Stomach (tissue), 9 donors: ENCODE measurements around the gene ZFR2. TPM values are rescaled to one million over a fixed set of nuclear protein-coding genes. Genes with fewer than 3 reads are reported as not detected.
"Not testable (repeated sequence)": the region's sequence is repeated elsewhere in the genome, so short reads cannot be mapped to it uniquely, and the experiment has no call there.

ENCODE experiments used
- DNase-seq, 2 donors: peaks; one replicate each; pipeline versions ENCODE4 v3.0.0 to v3.0.0-alpha.2; 2013 to 2019
- H3K27ac ChIP-seq, 5 donors: fragments of 200-600 bp in 4 of 5; sonication (generic) in 4 of 5; one replicate each; pipeline ENCODE4 v1.5.1; 2013 to 2019; ENCODE audit warnings: mild to moderate bottlenecking in 1 of 5, moderate library complexity in 1 of 5
- H3K27me3 ChIP-seq, 3 donors: fragments of 200-600 bp; sonication (generic); one replicate each; pipeline ENCODE4 v1.5.1; 2017 to 2019; ENCODE audit warnings: mixed run types in 1 of 3
- H3K36me3 ChIP-seq, 4 donors: fragments of 200-600 bp; sonication (generic); 1 replicate in 3 of 4; 2 replicates in 1 of 4; pipeline ENCODE4 v1.5.1; 2016 to 2019
- H3K4me1 ChIP-seq, 4 donors: fragments of 200-600 bp; sonication (generic); one replicate each; pipeline ENCODE4 v1.5.1; 2016 to 2019
- H3K4me3 ChIP-seq, 4 donors: fragments of 200-600 bp; sonication (generic) in 3 of 4; one replicate each; pipeline ENCODE4 v1.5.1; 2016 to 2019; ENCODE audit warnings: mild to moderate bottlenecking in 1 of 4
- H3K9me3 ChIP-seq, 4 donors: fragments of 200-600 bp; sonication (generic); one replicate each; pipeline ENCODE4 v1.5.1; 2016 to 2019
- EP300 ChIP-seq: sonication (generic); formaldehyde crosslinking; IDR thresholded peaks from one replicate; pipeline ENCODE4 v1.6.1; 2017; ENCODE audit warnings: antibody characterized with exemption
- POLR2A ChIP-seq, 4 donors: fragments of 450-650 bp; IDR thresholded peaks; one replicate each; pipeline ENCODE4 v1.6.1; 2016; ENCODE audit warnings: antibody characterized with exemption in 4 of 4, control low read depth in 2 of 4, mild to moderate bottlenecking in 1 of 4, moderate library complexity in 1 of 4
- POLR2AphosphoS5 ChIP-seq, 3 donors: sonication (generic); formaldehyde crosslinking; IDR thresholded peaks; one replicate each; pipeline ENCODE4 v1.6.1; 2016; ENCODE audit warnings: antibody characterized with exemption in 3 of 3
- WGBS, 5 donors: extraction: QIAGEN DNeasy Blood & Tissue Kit in 3 of 5; methylation state at CpG; one replicate each; pipeline versions ENCODE4 v1.1.5 to v1.1.7; 2013 to 2018; 5-methylcytosine and 5-hydroxymethylcytosine counted together
- intact Hi-C: fragments of 100-400 bp; cut with DNase I; formaldehyde crosslinking; loops from one replicate; pipeline ENCODE4 v1.15.1; 2023; ENCODE audit warnings: low total_unique reads
- polyA plus RNA-seq, 3 donors: library from polyadenylated mRNA; stranded (reverse); fragments of 200-250 nt; gene quantifications; one replicate each; pipeline ENCODE4 v1.2.3, GENCODE V29; 2013
- total RNA-seq, 5 donors: library from RNA; depleted of rRNA; stranded (reverse); fragments of >200 nt; gene quantifications; one replicate each; pipeline versions ENCODE4 v1.1.0 to v1.2.3, GENCODE V29; 2014 to 2016
- TF ChIP-seq, protein P1 (sequence below), 7 experiments: fragments of 450-650 bp in 4 of 7; fragments of 200-600 bp in 3 of 7; sonication (generic) in 3 of 7; IDR thresholded peaks; one replicate each; pipeline ENCODE4 v1.5.1; 2016 to 2019; ENCODE audit warnings: antibody characterized with exemption in 7 of 7, control low read depth in 2 of 7, mild to moderate bottlenecking in 1 of 7
- donor health status: healthy with polysubstance abuse.
- donor health status: Bipolar disorder and iron deficiency.
- donor health status: healthy.

ZFR2 gene
- total and polyA plus RNA-seq, 8 donors: 0.10 to 0.29 TPM; not detected in 6

DNA sequence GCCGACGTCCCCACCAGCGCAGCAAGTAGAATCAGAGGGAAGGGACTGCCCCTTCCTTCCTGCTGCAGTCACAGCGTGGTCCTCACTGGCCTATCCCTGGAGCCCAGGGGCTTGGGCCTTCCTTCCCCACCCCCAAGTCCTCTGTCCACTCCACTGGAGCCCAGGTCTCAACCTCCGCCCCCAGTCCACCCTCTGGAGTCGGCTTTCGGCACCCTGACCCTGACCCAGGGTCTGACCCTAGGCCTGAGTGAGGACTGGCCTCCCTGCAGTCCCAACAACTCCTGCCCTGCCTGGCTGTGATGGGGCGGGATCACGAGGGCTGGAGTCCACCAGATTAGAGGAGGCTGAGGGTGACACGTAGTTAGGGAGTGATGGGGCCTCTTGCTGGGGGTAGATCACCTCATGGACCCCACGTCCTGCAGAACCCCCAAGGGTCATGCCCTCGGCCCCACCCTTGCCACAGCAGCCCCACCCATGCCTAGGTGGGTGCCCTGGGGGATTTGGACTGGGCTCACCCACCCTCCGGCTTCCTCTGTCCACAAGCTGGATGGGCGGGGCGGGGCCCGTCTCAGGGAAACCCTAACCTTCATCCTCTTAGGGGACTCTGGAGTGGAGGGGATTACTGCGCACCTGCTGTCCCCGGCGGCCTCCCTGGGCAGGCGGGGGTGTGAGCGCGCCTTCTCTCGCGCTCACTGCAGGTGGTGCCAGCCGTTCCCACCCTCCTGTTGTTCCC, 100.7 kb downstream of the ZFR2 start:
- Histone ChIP-seq H3K27ac (no peak overlapping the region), H3K4me3 (no peak overlapping the region), H3K9me3 (no peaks in the 10 kb centered on the region), H3K27me3 (no peaks in the 10 kb centered on the region), H3K36me3 (peaks cover 35 to 56% (median 51%) of the 10 kb centered on the region in 4 donors), H3K4me1 (peaks cover 6 to 21% (median 10%) of the 10 kb centered on the region in 4 donors)
- WGBS, 5 donors: 82 to 89% (median 86%) methylated on average over 23 to 25 of the region's 25 CpGs
- intact Hi-C loops: no loop called here
- TF ChIP-seq, protein P1, sequence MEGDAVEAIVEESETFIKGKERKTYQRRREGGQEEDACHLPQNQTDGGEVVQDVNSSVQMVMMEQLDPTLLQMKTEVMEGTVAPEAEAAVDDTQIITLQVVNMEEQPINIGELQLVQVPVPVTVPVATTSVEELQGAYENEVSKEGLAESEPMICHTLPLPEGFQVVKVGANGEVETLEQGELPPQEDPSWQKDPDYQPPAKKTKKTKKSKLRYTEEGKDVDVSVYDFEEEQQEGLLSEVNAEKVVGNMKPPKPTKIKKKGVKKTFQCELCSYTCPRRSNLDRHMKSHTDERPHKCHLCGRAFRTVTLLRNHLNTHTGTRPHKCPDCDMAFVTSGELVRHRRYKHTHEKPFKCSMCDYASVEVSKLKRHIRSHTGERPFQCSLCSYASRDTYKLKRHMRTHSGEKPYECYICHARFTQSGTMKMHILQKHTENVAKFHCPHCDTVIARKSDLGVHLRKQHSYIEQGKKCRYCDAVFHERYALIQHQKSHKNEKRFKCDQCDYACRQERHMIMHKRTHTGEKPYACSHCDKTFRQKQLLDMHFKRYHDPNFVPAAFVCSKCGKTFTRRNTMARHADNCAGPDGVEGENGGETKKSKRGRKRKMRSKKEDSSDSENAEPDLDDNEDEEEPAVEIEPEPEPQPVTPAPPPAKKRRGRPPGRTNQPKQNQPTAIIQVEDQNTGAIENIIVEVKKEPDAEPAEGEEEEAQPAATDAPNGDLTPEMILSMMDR (IDR thresholded peaks at IDR 0.05): no peak
- TF ChIP-seq EP300: no peak
- TF ChIP-seq POLR2A (IDR thresholded peaks at IDR 0.05): no peak
- TF ChIP-seq POLR2AphosphoS5 (IDR thresholded peaks at IDR 0.05): no peak
- DNase-seq: no peak

DNA sequence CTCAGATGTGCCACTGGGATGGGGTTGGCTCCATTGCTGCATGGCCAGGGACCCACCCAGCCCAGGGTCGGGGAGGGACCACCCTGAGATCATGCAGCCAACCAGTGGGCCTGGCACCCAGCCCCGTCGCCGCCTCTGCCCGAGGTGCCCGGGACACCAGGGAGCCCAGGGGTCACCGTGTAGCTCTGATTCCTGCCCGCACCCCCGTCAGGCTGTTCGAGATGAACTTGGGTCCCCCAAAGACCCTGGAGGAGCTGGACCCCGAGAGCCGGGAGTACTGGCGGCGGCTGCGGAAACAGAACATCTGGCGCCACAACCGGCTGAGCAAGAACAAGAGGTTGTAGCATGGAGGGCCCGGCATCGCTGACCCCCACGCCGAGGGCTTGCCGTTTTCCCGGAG, 101.8 kb downstream of the ZFR2 start:
- TF ChIP-seq POLR2A (IDR thresholded peaks at IDR 0.05) (no peak), EP300 (no peak), POLR2AphosphoS5 (IDR thresholded peaks at IDR 0.05) (no peak)
- TF ChIP-seq, protein P1 (IDR thresholded peaks at IDR 0.05): no peak
- no peak for DNase-seq
- intact Hi-C loops: no loop called here
- WGBS, 5 donors: 87 to 96% (median 94%) methylated on average over 14 to 23 of the region's 23 CpGs
- Histone ChIP-seq H3K36me3 (peaks cover 35 to 56% (median 51%) of the 10 kb centered on the region in 4 donors), H3K27me3 (no peaks in the 10 kb centered on the region), H3K4me3 (no peak overlapping the region), H3K4me1 (peaks cover 8 to 27% (median 15%) of the 10 kb centered on the region in 4 donors), H3K9me3 (no peaks in the 10 kb centered on the region), H3K27ac (no peak overlapping the region)

DNA sequence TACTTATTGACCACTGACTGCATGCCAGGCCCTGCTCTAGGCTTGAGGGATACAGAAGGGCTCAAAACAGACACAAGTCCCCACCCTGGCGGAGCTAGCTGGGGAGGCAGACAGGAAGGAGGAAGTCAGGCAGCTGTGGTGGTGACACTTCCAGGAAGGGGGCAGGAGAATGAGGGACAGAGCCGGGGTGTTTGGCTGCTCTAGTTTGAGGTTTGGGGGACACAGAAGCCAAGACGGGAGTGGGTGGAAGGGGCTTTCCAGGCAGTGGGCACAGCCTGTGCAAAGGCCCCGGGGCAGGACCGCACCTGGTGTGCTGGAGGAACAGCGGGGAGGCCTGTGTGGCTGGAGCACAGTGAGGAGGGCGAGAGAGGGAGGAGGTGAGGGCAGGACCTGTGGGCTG, 102.3 kb downstream of the ZFR2 start:
- 81 to 87% (median 84%) methylated on average over 7 of the region's 7 CpGs for WGBS, 5 donors
- Histone ChIP-seq H3K4me1 (peaks cover 12 to 32% (median 20%) of the 10 kb centered on the region in 4 donors), H3K4me3 (no peak overlapping the region), H3K9me3 (no peaks in the 10 kb centered on the region), H3K27me3 (no peaks in the 10 kb centered on the region), H3K36me3 (peaks cover 35 to 56% (median 51%) of the 10 kb centered on the region in 4 donors), H3K27ac (no peak overlapping the region)
- intact Hi-C loops: no loop called here
- no peak for TF ChIP-seq POLR2A (IDR thresholded peaks at IDR 0.05)
- TF ChIP-seq, protein P1 (IDR thresholded peaks at IDR 0.05): no peak
- TF ChIP-seq EP300: no peak
- no peak for TF ChIP-seq POLR2AphosphoS5 (IDR thresholded peaks at IDR 0.05)
- no peak for DNase-seq

DNA sequence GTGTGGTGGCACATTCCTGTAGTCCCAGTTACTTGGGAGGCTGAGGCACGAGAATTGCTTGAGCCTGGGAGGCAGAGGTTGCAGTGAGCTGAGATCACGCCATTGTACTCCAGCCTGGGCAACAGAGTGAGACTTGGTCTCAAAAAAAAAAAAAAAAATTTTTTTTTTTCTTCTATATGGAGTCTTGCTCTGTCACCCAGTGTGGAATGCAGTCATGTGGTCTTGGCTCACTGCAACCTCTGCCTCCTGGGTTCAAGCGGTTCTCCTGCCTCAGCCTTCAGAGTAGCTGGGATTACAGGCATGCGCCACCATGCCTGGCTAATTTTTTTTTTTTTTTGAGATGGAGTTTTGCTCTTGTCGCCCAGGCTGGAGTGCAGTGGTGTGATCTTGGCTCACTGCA, 103.1 kb downstream of the ZFR2 start:
- WGBS, 5 donors: 90 to 97% (median 96%) methylated on average over 5 of the region's 5 CpGs
- H3K4me3 ChIP-seq, intact Hi-C loops, H3K27ac ChIP-seq, H3K27me3 ChIP-seq, DNase-seq, H3K9me3 ChIP-seq: not testable (repeated sequence)
- H3K36me3 ChIP-seq: peaks cover 35 to 56% (median 51%) of the 10 kb centered on the region in 4 donors
- H3K4me1 ChIP-seq: peaks cover 12 to 37% (median 24%) of the 10 kb centered on the region in 4 donors

DNA sequence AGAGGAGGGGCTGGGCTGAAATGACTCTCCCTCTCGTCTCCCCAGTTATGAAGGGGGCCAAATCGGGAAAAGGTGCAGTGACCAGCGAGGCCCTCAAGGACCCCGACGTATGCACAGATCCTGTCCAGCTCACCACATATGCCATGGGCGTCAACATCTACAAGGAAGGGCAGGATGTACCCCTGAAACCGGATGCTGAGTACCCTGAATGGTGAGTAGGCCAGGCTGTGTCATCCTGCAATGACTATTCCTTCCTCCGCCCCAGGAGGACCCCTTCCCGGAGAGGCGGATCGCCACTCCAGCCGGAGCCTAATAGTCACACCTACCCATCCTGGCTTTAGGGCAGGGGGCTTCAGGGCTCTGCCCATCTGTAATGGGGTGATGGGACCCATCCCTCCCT, 103.7 kb downstream of the ZFR2 start:
- no peak overlapping the region for H3K4me3 ChIP-seq
- H3K4me1 ChIP-seq: peaks cover 12 to 43% (median 30%) of the 10 kb centered on the region in 4 donors
- H3K9me3 ChIP-seq: no peaks in the 10 kb centered on the region
- WGBS, 5 donors: 89 to 92% (median 92%) methylated on average over 12 of the region's 12 CpGs
- peaks cover 35 to 54% (median 50%) of the 10 kb centered on the region in 4 donors for H3K36me3 ChIP-seq
- TF ChIP-seq POLR2A (IDR thresholded peaks at IDR 0.05): no peak
- no peak for TF ChIP-seq POLR2AphosphoS5 (IDR thresholded peaks at IDR 0.05)
- TF ChIP-seq, protein P1 (IDR thresholded peaks at IDR 0.05): no peak
- TF ChIP-seq EP300: no peak
- no peak for DNase-seq
- H3K27me3 ChIP-seq: no peaks in the 10 kb centered on the region
- H3K27ac ChIP-seq: no peak overlapping the region
- intact Hi-C loops: no loop called here
